A549 treated with GW870086 at 1 μM for 4 hours (cell line): ENCODE results near the gene PIGM. TPM values are rescaled to one million over a fixed set of nuclear protein-coding genes. Genes with fewer than 3 reads are reported as not detected.

Experiments
- total RNA-seq: library from RNA; stranded (reverse); fragments of 200-300 nt; extraction: Qiagen RNA extraction; gene quantifications from 5 replicates; pipeline ENCODE4 v1.2.3, GENCODE V29; 2022; ENCODE audit warnings: low read depth

The PIGM gene
- total RNA-seq = 4.0 to 4.8 TPM (median 4.5 TPM) in 5 replicates

DNA sequence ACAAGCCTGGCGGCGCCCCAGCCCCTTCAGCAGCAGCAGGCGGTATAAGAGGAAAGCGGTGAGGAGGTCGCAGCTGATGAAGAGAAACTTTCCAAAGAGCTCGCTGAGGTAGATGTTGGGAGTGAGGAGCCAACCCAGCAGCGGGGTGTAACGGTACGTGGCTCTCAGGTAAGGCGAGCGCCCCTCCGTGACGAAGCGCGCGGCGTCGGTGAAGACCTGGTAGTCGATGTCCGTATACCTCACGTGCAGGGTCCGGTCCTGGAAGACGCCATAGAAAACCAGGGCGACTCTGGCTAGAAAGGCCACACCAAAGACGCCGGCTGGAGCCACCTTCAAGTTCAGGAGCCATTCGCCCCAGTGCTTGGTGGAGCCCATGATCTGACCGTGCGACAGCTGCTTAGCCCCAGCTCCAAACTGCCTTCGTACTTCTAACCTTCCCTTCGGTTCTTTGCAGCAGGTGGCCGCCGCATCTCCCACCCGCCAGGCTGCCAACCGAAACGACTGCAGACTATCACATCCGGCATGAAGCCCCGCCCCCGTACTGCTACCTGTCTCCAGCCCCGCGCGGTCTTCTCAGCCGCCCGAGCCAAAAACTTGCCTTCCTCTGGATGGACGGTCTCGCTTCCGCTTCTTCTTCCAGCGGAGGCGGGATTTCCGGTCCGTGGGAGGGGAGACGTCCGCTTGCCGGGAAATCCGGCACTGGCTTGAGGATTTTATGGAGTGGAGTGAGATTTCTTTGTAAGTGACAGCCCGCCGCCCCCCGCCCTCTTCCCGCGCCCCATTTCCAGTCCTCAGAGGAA, at the start of gene PIGM:
PIGM (minus strand) TSS at position 626 of the 800 bp plus-strand sequence; CDS start at position 375, 251 bp downstream.

DNA sequence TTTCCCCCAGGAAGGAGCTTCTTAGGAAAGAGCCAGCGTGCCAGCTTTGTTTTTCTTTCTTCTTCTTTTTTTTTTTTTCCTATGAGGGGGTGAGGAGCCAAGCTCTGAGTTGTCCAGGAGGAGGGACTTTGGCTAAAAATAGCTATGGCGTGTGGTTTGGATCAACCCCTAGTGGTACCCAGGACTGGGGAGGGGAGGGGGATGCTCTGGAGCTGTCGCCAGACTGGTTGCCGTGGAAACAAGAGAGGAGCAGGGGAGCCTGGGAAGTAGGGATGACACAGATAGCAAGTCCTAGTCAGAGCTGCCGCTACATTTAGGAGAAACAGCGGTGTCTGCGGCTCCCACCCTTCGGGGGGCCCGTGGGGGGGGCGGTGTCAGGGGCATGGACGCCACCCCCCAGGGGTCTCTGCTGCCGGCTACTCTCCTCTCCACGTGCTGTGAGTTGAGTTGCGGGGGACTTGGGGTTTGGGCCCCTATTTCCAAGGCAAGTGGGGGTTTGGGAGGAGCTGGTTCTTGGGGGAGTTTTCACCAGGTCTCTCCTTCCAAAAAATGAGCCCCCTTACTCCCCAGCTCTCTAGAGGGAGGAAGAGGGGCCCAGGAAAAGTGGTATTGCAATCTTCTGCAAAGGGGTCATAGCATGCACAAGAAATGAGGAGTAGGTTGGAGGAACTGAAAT, 49.6 kb upstream of the PIGM start, which contains the start of gene KCNJ9:
KCNJ9 (plus strand) TSS at position 278 of the 676 bp plus-strand sequence. CDS start 2,493 bp downstream, outside the sequence.

DNA sequence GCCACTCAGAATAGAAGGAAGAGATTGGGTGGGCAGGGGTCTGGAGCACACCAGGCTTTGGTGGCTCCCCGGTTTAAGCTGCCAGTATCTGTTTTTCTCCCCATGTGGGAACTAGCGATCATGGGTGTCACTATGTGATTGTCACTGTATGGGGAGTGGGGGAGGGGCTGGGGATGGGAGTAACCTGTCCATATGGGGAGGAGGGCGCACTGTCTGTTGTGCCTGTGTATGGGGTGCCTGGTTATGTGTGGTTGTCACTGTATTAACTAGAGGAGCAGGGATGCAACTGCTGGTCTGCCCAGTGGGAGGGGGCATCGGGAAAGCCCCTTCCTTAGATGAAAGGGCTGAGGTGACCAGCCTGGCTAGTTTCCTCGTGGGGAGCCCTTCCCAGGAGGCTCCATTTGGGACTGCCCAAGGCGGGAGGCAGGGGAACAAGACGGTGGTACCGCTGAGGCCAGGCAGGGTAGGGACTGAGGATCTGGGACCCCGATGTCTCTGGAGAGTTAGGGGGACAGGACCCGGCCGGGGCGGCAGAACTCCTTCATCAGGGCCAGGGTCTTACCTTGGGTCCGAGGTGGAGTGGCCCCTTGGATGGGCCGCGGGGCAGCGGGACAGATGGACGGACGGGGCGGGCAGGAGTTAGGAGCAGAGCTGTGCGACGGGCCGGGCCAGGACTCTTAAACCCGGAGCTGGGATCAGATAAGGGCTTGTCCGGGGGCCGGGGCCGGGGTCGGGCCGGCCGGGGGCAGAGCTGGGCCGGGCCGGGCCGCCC, 37.9 kb upstream of the PIGM start, which contains the start of gene KCNJ10:
KCNJ10 (minus strand) TSS at position 701 of the 772 bp plus-strand sequence. CDS start 27,628 bp downstream, outside the sequence.

Other genes with a start within 250 kb of the PIGM start
- not detected in 5 replicates for gene FCRL6, start 229.6 kb downstream of the PIGM start, total RNA-seq
- 0.03 to 0.08 TPM (median 0.06 TPM) in 3 of 5 replicates, not detected in the others for gene SLAMF8, start 205.1 kb downstream of the PIGM start, total RNA-seq
- not detected in 5 replicates for gene VSIG8, start 169.3 kb downstream of the PIGM start, total RNA-seq
- 0.64 to 0.91 TPM (median 0.78 TPM) in 5 replicates for gene CFAP45, start 131.8 kb downstream of the PIGM start, total RNA-seq
- gene TAGLN2, start 106.5 kb downstream of the PIGM start, total RNA-seq = 941 to 1,085 TPM (median 1,033 TPM) in 5 replicates
- 0.17 to 0.27 TPM (median 0.21 TPM) in 5 replicates for gene IGSF9, start 86.4 kb downstream of the PIGM start, total RNA-seq
- gene SLAMF9, start 77.8 kb downstream of the PIGM start, total RNA-seq = 0.25 to 1.3 TPM (median 0.82 TPM) in 5 replicates
- not detected in 5 replicates for gene KCNJ10, start 38.2 kb upstream of the PIGM start, total RNA-seq
- not detected in 5 replicates for gene KCNJ9, start 49.5 kb upstream of the PIGM start, total RNA-seq
- gene IGSF8, start 66.6 kb upstream of the PIGM start, total RNA-seq = 6.1 to 9.4 TPM (median 8.9 TPM) in 5 replicates
- 0.03 to 0.18 TPM (median 0.06 TPM) in 4 of 5 replicates, not detected in the other for gene ATP1A2, start 83.8 kb upstream of the PIGM start, total RNA-seq
- gene ATP1A4, start 119.6 kb upstream of the PIGM start, total RNA-seq = not detected in 5 replicates
- not detected in 5 replicates for gene CASQ1, start 158.6 kb upstream of the PIGM start, total RNA-seq
- gene PEA15, start 173.4 kb upstream of the PIGM start, total RNA-seq = 166 to 186 TPM (median 176 TPM) in 5 replicates
- gene DCAF8, start 230.6 kb upstream of the PIGM start, total RNA-seq = 40.3 to 54.8 TPM (median 47.8 TPM) in 5 replicates